Ishikawa (cell line): ENCODE results near the gene SMARCB1.

Experiments
- CEBPB ChIP-seq: IDR thresholded peaks from 2 replicates; pipeline ENCODE4 v1.6.1; 2012
- CREB1 ChIP-seq: IDR thresholded peaks from 2 replicates; pipeline ENCODE4 v1.6.1; 2012; ENCODE audit warnings: low read depth
- EGR1 ChIP-seq: IDR thresholded peaks from 2 replicates; pipeline ENCODE4 v1.6.1; 2012
- EP300 ChIP-seq: IDR thresholded peaks from 2 replicates; pipeline ENCODE4 v1.6.1; 2012; ENCODE audit warnings: borderline replicate concordance
- FOXM1 ChIP-seq: IDR thresholded peaks from 2 replicates; pipeline ENCODE4 v1.6.1; 2012; ENCODE audit warnings: low read depth, borderline replicate concordance
- NFIC ChIP-seq: IDR thresholded peaks from 2 replicates; pipeline ENCODE4 v1.6.1; 2012
- RAD21 ChIP-seq: IDR thresholded peaks from 2 replicates; pipeline ENCODE4 v1.6.1; 2012; ENCODE audit warnings: low read depth
- TAF1 ChIP-seq: IDR thresholded peaks from 2 replicates; pipeline ENCODE4 v1.6.1; 2012; ENCODE audit warnings: low read depth, mild to moderate bottlenecking
- TCF12 ChIP-seq: IDR thresholded peaks from 2 replicates; pipeline ENCODE4 v1.6.1; 2012; ENCODE audit warnings: low read depth
- TEAD4 ChIP-seq: IDR thresholded peaks from 2 replicates; pipeline ENCODE4 v1.6.1; 2012
- YY1 ChIP-seq: IDR thresholded peaks from 2 replicates; pipeline ENCODE4 v1.6.1; 2012; ENCODE audit warnings: low read depth
- ZBTB7A ChIP-seq: IDR thresholded peaks from 2 replicates; pipeline ENCODE4 v1.6.1; 2012; ENCODE audit warnings: low read depth
- TF ChIP-seq, protein P1 (sequence below): IDR thresholded peaks from 2 replicates; pipeline ENCODE4 v1.6.1; 2012
- TF ChIP-seq, protein P2 (sequence below): IDR thresholded peaks from 2 replicates; pipeline ENCODE4 v1.6.1; 2012; ENCODE audit warnings: low read depth, mild to moderate bottlenecking
- TF ChIP-seq, protein P3 (sequence below): IDR thresholded peaks from 2 replicates; pipeline ENCODE4 v1.6.1; 2012

The SMARCB1 gene

DNA sequence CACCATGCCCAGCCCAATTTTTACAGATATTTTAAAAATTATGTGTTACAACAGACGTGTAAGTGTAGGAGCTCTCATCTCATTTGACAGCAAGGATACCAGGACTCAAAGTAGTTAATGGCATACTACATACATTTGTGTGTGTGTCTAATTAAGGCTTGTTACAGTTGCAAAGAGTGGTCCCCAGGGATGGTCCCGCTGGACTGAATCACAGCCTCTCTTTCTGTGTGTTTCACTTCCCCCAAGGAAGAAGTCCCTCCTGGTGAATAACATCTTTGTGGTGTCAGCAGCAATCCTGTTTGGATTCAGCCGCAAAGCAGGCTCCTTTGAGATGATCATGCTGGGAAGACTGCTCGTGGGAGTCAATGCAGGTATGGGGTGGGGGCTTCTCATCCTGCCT, 88.1 kb downstream of the SMARCB1 start:
- TF ChIP-seq YY1 = no peak
- TF ChIP-seq, protein P1, sequence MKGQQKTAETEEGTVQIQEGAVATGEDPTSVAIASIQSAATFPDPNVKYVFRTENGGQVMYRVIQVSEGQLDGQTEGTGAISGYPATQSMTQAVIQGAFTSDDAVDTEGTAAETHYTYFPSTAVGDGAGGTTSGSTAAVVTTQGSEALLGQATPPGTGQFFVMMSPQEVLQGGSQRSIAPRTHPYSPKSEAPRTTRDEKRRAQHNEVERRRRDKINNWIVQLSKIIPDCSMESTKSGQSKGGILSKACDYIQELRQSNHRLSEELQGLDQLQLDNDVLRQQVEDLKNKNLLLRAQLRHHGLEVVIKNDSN = no peak
- no peak for TF ChIP-seq ZBTB7A
- no peak for TF ChIP-seq TEAD4
- TF ChIP-seq CREB1 = no peak
- no peak for TF ChIP-seq TCF12
- TF ChIP-seq CEBPB = no peak
- TF ChIP-seq, protein P2, sequence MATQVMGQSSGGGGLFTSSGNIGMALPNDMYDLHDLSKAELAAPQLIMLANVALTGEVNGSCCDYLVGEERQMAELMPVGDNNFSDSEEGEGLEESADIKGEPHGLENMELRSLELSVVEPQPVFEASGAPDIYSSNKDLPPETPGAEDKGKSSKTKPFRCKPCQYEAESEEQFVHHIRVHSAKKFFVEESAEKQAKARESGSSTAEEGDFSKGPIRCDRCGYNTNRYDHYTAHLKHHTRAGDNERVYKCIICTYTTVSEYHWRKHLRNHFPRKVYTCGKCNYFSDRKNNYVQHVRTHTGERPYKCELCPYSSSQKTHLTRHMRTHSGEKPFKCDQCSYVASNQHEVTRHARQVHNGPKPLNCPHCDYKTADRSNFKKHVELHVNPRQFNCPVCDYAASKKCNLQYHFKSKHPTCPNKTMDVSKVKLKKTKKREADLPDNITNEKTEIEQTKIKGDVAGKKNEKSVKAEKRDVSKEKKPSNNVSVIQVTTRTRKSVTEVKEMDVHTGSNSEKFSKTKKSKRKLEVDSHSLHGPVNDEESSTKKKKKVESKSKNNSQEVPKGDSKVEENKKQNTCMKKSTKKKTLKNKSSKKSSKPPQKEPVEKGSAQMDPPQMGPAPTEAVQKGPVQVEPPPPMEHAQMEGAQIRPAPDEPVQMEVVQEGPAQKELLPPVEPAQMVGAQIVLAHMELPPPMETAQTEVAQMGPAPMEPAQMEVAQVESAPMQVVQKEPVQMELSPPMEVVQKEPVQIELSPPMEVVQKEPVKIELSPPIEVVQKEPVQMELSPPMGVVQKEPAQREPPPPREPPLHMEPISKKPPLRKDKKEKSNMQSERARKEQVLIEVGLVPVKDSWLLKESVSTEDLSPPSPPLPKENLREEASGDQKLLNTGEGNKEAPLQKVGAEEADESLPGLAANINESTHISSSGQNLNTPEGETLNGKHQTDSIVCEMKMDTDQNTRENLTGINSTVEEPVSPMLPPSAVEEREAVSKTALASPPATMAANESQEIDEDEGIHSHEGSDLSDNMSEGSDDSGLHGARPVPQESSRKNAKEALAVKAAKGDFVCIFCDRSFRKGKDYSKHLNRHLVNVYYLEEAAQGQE = no peak
- TF ChIP-seq EP300 = no peak
- TF ChIP-seq, protein P3, sequence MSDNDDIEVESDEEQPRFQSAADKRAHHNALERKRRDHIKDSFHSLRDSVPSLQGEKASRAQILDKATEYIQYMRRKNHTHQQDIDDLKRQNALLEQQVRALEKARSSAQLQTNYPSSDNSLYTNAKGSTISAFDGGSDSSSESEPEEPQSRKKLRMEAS = no peak
- no peak for TF ChIP-seq FOXM1
- no peak for TF ChIP-seq NFIC
- TF ChIP-seq RAD21 = no peak
- TF ChIP-seq TAF1 = no peak

DNA sequence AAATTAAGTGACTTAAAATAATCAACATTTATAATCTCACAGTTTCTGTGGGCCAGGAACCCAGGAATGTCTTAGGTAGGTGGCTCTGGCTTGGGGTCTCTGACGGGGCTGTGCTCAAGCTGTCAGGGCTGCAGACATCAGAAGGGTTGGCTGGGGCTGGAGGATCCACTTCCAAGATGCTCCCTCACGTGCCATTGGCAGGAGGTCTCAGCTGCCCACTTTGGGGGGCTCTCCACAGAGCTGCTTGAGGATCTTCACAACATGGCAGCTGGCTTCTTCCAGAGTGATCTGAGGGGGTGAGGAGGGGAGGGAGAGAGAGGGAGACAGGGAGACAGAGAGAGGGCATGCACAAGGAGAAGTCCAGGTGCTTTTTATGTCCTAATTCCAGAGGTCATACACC, 89.0 kb downstream of the SMARCB1 start:
- TF ChIP-seq CREB1 (no peak), RAD21 (no peak), TAF1 (no peak), YY1 (no peak), ZBTB7A (no peak), TEAD4 (no peak), EP300 (no peak), EGR1 (no peak), FOXM1 (no peak), NFIC (no peak)
- TF ChIP-seq, protein P2 = no peak
- TF ChIP-seq, protein P3 = no peak
- TF ChIP-seq, protein P1 = no peak

DNA sequence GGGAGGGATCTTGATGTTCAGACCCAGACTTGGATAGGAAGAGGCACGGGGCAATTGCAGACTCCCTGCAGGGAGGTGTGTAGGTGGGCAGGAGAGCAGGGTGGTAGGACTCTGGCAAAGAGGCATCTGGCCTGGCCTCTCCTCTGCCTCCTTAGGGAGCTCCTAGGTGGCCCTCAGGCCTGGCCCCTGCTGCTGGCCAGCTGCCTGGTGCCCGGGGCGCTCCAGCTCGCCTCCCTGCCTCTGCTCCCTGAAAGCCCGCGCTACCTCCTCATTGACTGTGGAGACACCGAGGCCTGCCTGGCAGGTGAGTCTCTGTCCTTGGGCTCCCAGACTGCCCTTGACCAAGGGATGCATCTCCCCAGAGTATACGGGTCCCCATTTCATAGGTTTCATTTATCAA, 90.8 kb downstream of the SMARCB1 start:
- TF ChIP-seq, protein P1 = no peak
- no peak for TF ChIP-seq TEAD4
- no peak for TF ChIP-seq FOXM1
- TF ChIP-seq CEBPB = no peak
- TF ChIP-seq EGR1 = no peak
- TF ChIP-seq, protein P3 = no peak
- TF ChIP-seq EP300 = no peak
- TF ChIP-seq CREB1 = no peak
- TF ChIP-seq TCF12 = no peak
- no peak for TF ChIP-seq ZBTB7A
- no peak for TF ChIP-seq TAF1

DNA sequence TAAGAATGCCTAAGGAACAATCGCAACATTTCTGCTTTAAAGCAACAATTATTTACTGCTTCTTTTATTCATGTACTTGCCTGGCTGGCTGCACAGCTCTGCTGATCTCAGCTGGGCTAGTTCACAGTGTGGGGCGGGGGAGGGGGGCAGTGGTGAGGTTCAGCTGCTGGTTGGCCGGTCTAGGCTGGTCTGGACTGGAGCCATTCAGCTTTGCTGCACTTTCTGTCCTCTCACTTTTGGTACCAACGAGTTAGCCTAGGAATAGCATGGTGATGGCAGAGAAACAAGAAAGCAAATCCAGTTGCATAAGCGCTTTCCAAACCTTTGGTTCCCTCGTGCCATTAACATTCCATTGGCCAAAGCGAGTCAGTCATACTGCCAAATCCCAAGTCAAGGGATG, 91.5 kb downstream of the SMARCB1 start:
- no peak for TF ChIP-seq EP300
- no peak for TF ChIP-seq NFIC
- TF ChIP-seq TEAD4 = no peak
- no peak for TF ChIP-seq ZBTB7A
- TF ChIP-seq CREB1 = no peak
- TF ChIP-seq TAF1 = no peak
- TF ChIP-seq YY1 = no peak
- no peak for TF ChIP-seq TCF12
- TF ChIP-seq, protein P3 = no peak
- TF ChIP-seq RAD21 = no peak
- TF ChIP-seq, protein P1 = no peak
- no peak for TF ChIP-seq FOXM1
- no peak for TF ChIP-seq CEBPB
- TF ChIP-seq, protein P2 = no peak
- TF ChIP-seq EGR1 = no peak
